MCF 10A (cell line): ENCODE measurements around the gene LIMK1. TPM values are rescaled to one million over a fixed set of nuclear protein-coding genes. Genes with fewer than 3 reads are reported as not detected.

Experiments used
- Bru-seq: library from RNA; stranded (reverse); fragments of 400-500 nt; gene quantifications from one replicate; lab custom pipeline; 2021; lab: Mats Ljungman, UMichigan
- BruChase-seq, 2 experiments: library from RNA; stranded (reverse); fragments of 400-500 nt; gene quantifications; one replicate each; lab custom pipeline; 2021; lab: Mats Ljungman, UMichigan
- BruUV-seq: library from RNA; stranded (reverse); fragments of 400-500 nt; replicated peaks from 2 replicates; lab custom pipeline; 2021; lab: Mats Ljungman, UMichigan
- CTCF ChIA-PET: fragments of 300-600 bp; sonication (Branson Sonifier 250); formaldehyde crosslinking; extraction: SDS; loops from one replicate; lab custom pipeline; 2021; ENCODE audit warnings: antibody characterized with exemption, inconsistent platforms; lab: Yijun Ruan, JAX
- POLR2A ChIA-PET: fragments of 300-600, 350-650 bp; sonication (Branson Sonifier 250); formaldehyde crosslinking; extraction: SDS; loops from one replicate; lab custom pipeline; 2020; ENCODE audit warnings: antibody characterized with exemption, inconsistent platforms; lab: Yijun Ruan, JAX
- DNase-seq: peaks from one replicate; pipeline ENCODE4 v3.0.0-alpha.2; 2018; ENCODE audit not compliant: unreplicated experiment
- H3K27ac Mint-ChIP-seq: one replicate; pipeline ENCODE4 v1.8.0; 2022; ENCODE audit warnings: mild to moderate bottlenecking, low read depth, mixed read lengths; ENCODE audit not compliant: unreplicated experiment
- H3K27me3 Mint-ChIP-seq: one replicate; pipeline ENCODE4 v1.8.0; 2022; ENCODE audit warnings: mixed read lengths; ENCODE audit not compliant: insufficient read depth, unreplicated experiment
- H3K36me3 Mint-ChIP-seq: one replicate; pipeline ENCODE4 v1.8.0; 2022; ENCODE audit warnings: mild to moderate bottlenecking, moderate library complexity, mixed read lengths; ENCODE audit not compliant: insufficient read depth, unreplicated experiment
- H3K4me1 Mint-ChIP-seq: one replicate; pipeline ENCODE4 v1.8.0; 2022; ENCODE audit warnings: mixed read lengths; ENCODE audit not compliant: insufficient read depth, unreplicated experiment
- H3K4me3 Mint-ChIP-seq: one replicate; pipeline ENCODE4 v1.8.0; 2022; ENCODE audit warnings: mild to moderate bottlenecking, moderate library complexity, mixed read lengths; ENCODE audit not compliant: unreplicated experiment
- H3K9me3 Mint-ChIP-seq: one replicate; pipeline ENCODE4 v1.8.0; 2022; ENCODE audit warnings: mixed read lengths; ENCODE audit not compliant: unreplicated experiment
- intact Hi-C: fragments of 100-400 bp; cut with micrococcal nuclease; formaldehyde crosslinking; loops from 2 replicates; pipeline ENCODE4 v1.14.1; 2022
- long read RNA-seq: library from polyadenylated mRNA; stranded (forward); transcript quantifications from one replicate; pipeline ENCODE4 v2.0.0, GENCODE V29; 2022
- total RNA-seq: library from RNA; stranded (reverse); gene quantifications from 2 replicates; pipeline ENCODE4 v1.2.3, GENCODE V29; 2022
- TF ChIP-seq, protein P1 (sequence below): fragments of 200-600 bp; IDR thresholded peaks from one replicate; pipeline ENCODE4 v1.8.0; 2022; ENCODE audit warnings: antibody characterized with exemption, mild to moderate bottlenecking; ENCODE audit not compliant: unreplicated experiment

LIMK1 gene
- total RNA-seq: 21.4 and 23.4 TPM in 2 replicates
- percentile 43 among the genes with signal in this experiment for Bru-seq, nascent RNA
- percentile 57 among the genes with signal in this experiment for BruChase-seq, experiment 1, labeled RNA remaining after a 6-hour chase
- BruChase-seq, experiment 2, labeled RNA remaining after a 2-hour chase: percentile 49 among the genes with signal in this experiment
- long read RNA-seq, partial matches to known transcripts: 1 of 1 reads
- long read RNA-seq, other reads (novel, unspliced or antisense): 0 of 1 reads

GRCh38 chr7:74083117-74083876 is at the start of gene LIMK1:
TSS of gene LIMK1 (plus strand) at chr7:74083804. CDS start at chr7:74083991, 187 bp downstream.
- H3K27ac Mint-ChIP-seq: peak within 1 kb of the TSS; percentile 89
- H3K4me3 Mint-ChIP-seq: peak within 1 kb of the TSS; percentile 78
- peaks cover 21% of the 10 kb centered on the region for H3K4me1 Mint-ChIP-seq
- TF ChIP-seq, protein P1, sequence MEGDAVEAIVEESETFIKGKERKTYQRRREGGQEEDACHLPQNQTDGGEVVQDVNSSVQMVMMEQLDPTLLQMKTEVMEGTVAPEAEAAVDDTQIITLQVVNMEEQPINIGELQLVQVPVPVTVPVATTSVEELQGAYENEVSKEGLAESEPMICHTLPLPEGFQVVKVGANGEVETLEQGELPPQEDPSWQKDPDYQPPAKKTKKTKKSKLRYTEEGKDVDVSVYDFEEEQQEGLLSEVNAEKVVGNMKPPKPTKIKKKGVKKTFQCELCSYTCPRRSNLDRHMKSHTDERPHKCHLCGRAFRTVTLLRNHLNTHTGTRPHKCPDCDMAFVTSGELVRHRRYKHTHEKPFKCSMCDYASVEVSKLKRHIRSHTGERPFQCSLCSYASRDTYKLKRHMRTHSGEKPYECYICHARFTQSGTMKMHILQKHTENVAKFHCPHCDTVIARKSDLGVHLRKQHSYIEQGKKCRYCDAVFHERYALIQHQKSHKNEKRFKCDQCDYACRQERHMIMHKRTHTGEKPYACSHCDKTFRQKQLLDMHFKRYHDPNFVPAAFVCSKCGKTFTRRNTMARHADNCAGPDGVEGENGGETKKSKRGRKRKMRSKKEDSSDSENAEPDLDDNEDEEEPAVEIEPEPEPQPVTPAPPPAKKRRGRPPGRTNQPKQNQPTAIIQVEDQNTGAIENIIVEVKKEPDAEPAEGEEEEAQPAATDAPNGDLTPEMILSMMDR: no peak
- ChIA-PET POLR2A (interaction anchor here (0.9 to 1.9 kb wide), 2 partner anchors 91 to 95 kb away, joined by 3 to 20 read pairs; partner anchors contain the start of gene EIF4H), CTCF (interaction anchor here (0.5 to 0.7 kb wide), 2 partner anchors 48 to 206 kb away, joined by 3 read pairs; partner anchors contain the start of gene CLIP2)
- H3K9me3 Mint-ChIP-seq: no peaks in the 10 kb centered on the region
- no TSS peak for BruUV-seq
- intact Hi-C loops: loop anchor here (5.0 kb wide), 1 partner anchor 89 kb away; the partner anchor contains the start of gene EIF4H
- H3K27me3 Mint-ChIP-seq: no peaks in the 10 kb centered on the region
- peaks cover 18% of the 10 kb centered on the region for H3K36me3 Mint-ChIP-seq
- DNase-seq: peak; percentile 68

DNA sequence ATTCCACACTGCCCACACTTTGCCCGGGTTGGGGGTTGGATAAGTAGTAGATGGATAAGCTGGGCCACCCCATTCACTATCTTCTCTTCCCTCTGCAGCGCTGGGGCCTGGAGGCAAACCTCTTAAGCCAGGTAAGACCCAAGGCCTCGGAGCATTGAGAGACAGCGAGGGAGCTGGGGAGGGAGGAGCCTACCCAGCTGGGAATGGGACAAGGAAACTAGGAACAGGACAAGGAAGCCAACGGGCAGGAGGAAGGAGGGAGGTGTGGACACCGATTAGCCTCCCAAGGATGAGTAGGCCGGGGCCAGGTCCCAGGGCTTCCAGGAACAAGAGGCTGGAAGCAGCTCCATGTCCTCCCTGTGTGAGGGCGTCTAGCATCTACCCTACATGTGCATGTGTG is 46.0 kb upstream of the LIMK1 start:
- Mint-ChIP-seq H3K27ac (no peak overlapping the region), H3K4me3 (no peak overlapping the region), H3K27me3 (no peaks in the 10 kb centered on the region), H3K36me3 (no peaks in the 10 kb centered on the region), H3K4me1 (peaks cover 6% of the 10 kb centered on the region), H3K9me3 (no peaks in the 10 kb centered on the region)
- no peak for DNase-seq
- TF ChIP-seq, protein P1: no peak
- BruUV-seq: no TSS peak
- intact Hi-C loops: no loop called here
- ChIA-PET CTCF (interaction anchor here (0.5 to 5.2 kb wide), 6 partner anchors 9 to 434 kb away, joined by 3 to 45 read pairs (median 4); partner anchors contain the start of gene ELN), POLR2A (interaction anchor here (0.6 kb wide), 1 partner anchor 142 kb away, joined by 3 read pairs; no protein-coding TSS in a partner anchor)

GRCh38 chr7:74038194-74038961 is 45.2 kb upstream of the LIMK1 start:
- Mint-ChIP-seq H3K27ac (no peak overlapping the region), H3K4me3 (no peak overlapping the region), H3K9me3 (no peaks in the 10 kb centered on the region), H3K27me3 (no peaks in the 10 kb centered on the region), H3K36me3 (no peaks in the 10 kb centered on the region), H3K4me1 (peaks cover 6% of the 10 kb centered on the region)
- intact Hi-C loops: no loop called here
- no TSS peak for BruUV-seq
- DNase-seq: no peak
- ChIA-PET CTCF (interaction anchor here (0.6 to 5.2 kb wide), 6 partner anchors 9 to 275 kb away, joined by 3 to 45 read pairs (median 3); partner anchors contain the start of gene ELN), POLR2A (interaction anchor here (0.5 to 0.6 kb wide), 2 partner anchors 143 to 168 kb away, joined by 3 read pairs; no protein-coding TSS in a partner anchor)
- TF ChIP-seq, protein P1: no peak
